K562 (cell line): ENCODE data around the gene SUMF2.

ENCODE experiments used
- EZH2 ChIP-seq: IDR thresholded peaks from 2 replicates; pipeline ENCODE4 v1.6.1; 2012; ENCODE audit warnings: low read depth, mild to moderate bottlenecking, inconsistent platforms, low read length, borderline replicate concordance
- JUND ChIP-seq, 2 experiments: IDR thresholded peaks; 2 replicates in 1 of 2; 3 replicates in 1 of 2; pipeline ENCODE4 v1.6.1; 2011; ENCODE audit warnings: borderline replicate concordance in 2 of 2, low read depth in 2 of 2, low read length in 2 of 2, improper control_type of control experiment in 1 of 2, missing biosample characterization in 1 of 2, missing genetic modification characterization in 1 of 2, missing genetic modification reagents in 1 of 2
- SRSF1 ChIP-seq: fragments of 200-400 bp; formaldehyde crosslinking; IDR thresholded peaks from 2 replicates; pipeline ENCODE4 v1.6.1; 2017; ENCODE audit warnings: mild to moderate bottlenecking, low read depth, low read length, moderate library complexity
- TF ChIP-seq, protein P1 (sequence below): IDR thresholded peaks from 3 replicates; pipeline ENCODE4 v1.6.1; 2011; ENCODE audit warnings: borderline replicate concordance, mild to moderate bottlenecking; ENCODE audit not compliant: insufficient read length, insufficient read depth

GRCh38 chr7:56077681-56078080, 13.6 kb downstream of the SUMF2 start:
- TF ChIP-seq EZH2 (no peak), SRSF1 (no peak), JUND (IDR thresholded peaks at IDR 0.05; ENCODE audit: borderline replicate concordance, low read depth, low read length) (no peak), JUND (tag; IDR thresholded peaks at IDR 0.05; ENCODE audit: borderline replicate concordance, low read depth, low read length) (no peak)
- TF ChIP-seq, protein P1, sequence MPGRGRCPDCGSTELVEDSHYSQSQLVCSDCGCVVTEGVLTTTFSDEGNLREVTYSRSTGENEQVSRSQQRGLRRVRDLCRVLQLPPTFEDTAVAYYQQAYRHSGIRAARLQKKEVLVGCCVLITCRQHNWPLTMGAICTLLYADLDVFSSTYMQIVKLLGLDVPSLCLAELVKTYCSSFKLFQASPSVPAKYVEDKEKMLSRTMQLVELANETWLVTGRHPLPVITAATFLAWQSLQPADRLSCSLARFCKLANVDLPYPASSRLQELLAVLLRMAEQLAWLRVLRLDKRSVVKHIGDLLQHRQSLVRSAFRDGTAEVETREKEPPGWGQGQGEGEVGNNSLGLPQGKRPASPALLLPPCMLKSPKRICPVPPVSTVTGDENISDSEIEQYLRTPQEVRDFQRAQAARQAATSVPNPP, result no peak
